ENCODE data around the gene ARRDC3. TPM values are rescaled to one million over a fixed set of nuclear protein-coding genes. Genes with fewer than 3 reads are reported as not detected.

The ARRDC3 gene
- total and polyA plus RNA-seq, 2 donors (not counting 3 experiments of a cell fraction or from before 2014, with no cell fraction given) = 12.4 to 43.1 TPM

DNA sequence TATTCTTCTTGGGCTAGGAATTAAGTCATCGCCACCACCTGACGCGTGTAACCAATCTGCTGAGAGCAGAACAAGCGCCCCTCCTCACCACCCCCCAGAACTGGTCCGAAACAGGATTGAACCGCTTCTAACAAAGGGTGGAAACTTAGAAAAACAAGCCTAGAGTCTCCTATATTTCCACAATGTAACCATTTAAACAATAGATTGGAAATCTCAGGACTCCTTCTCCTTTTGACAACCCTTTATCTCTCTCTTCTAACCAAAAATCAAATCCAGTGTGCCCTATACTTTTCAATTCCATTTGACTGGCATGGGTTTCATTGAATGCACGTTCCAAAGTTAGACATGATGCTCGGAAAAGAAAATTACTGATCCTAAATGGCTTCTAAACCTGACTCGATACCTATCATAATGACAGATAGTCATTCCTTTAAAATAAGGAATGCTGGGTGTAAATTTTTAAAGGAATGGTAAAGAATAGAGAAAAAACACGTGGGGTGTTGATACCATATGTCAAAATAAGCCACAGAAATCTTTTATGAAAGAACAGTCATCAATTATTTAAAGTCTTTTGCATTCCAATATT, 1.2 kb downstream of the ARRDC3 start:
- CTCF ChIA-PET = interaction anchor here (3.8 to 6.6 kb wide), 4 partner anchors 38 to 515 kb away, joined by 121 to 216 read pairs (median 152); no protein-coding TSS in a partner anchor

More for the DNA sequence above, 1.2 kb downstream of the ARRDC3 start:
- Histone ChIP-seq H3K9ac (replicated peaks; ENCODE audit: extremely low read depth, insufficient read depth, low read length) (peak overlapping the region; percentile 99), H3K4me3 (replicated peaks in 1 of 3; ENCODE audit: insufficient read depth in 1 of 3, low read depth in 1 of 3, low read length in 3 of 3) (peak overlapping the region; percentile 89 to 99 (median 90)), H3K9me1 (replicated peaks; ENCODE audit: control insufficient read depth, extremely low read depth, insufficient read depth, low read length) (no peaks in the 10 kb centered on the region), H2AFZ (ENCODE audit: low read depth, low read length) (peak overlapping the region; percentile 18), H3K4me2 (ENCODE audit: insufficient read depth, low read length) (peak overlapping the region; percentile 97), H3K4me1 (ENCODE audit: control insufficient read depth, extremely low read depth, insufficient read depth, low read length) (peaks cover 21% of the 10 kb centered on the region), H3K9me3 (replicated peaks; ENCODE audit: control insufficient read depth, insufficient read depth, low read length) (no peaks in the 10 kb centered on the region), H3K79me2 (ENCODE audit: control insufficient read depth, insufficient read depth, low read length) (peaks cover 49% of the 10 kb centered on the region), H3K27ac (ENCODE audit: insufficient read depth, low read depth, low read length) (peak overlapping the region; percentile 96), H3K27me3 (ENCODE audit: control insufficient read depth in 2 of 2, insufficient read depth in 2 of 2, low read length in 2 of 2) (no peaks in the 10 kb centered on the region), H4K20me1 (replicated peaks; ENCODE audit: control insufficient read depth, extremely low read depth, insufficient read depth, low read length) (no peaks in the 10 kb centered on the region), H3K36me3 (ENCODE audit: control insufficient read depth in 2 of 2, extremely low read depth in 1 of 2, insufficient read depth in 2 of 2, low read length in 2 of 2) (peaks cover 0 to 7% of the 10 kb centered on the region in 2 experiments)
- TF ChIP-seq, protein P1, sequence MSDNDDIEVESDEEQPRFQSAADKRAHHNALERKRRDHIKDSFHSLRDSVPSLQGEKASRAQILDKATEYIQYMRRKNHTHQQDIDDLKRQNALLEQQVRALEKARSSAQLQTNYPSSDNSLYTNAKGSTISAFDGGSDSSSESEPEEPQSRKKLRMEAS (IDR thresholded peaks at IDR 0.05; ENCODE audit: insufficient read depth, insufficient read length) = no peak
- TF ChIP-seq GATA2 (IDR thresholded peaks at IDR 0.05; ENCODE audit: insufficient read depth, insufficient read length, low read depth, low read length) (no peak), POLR2AphosphoS5 (IDR thresholded peaks at IDR 0.05; ENCODE audit: insufficient read depth, low read depth, low read length) (peak; percentile 34), MYC (IDR thresholded peaks at IDR 0.05; ENCODE audit: low read depth, low read length) (no peak), FOS (IDR thresholded peaks at IDR 0.05; ENCODE audit: borderline replicate concordance, insufficient read depth, low read length) (peak; percentile 6), POLR2A (IDR thresholded peaks at IDR 0.05; ENCODE audit: low read depth, low read length) (peak; percentile 70), JUN (IDR thresholded peaks at IDR 0.05; ENCODE audit: borderline replicate concordance, insufficient read depth, insufficient read length, low read depth) (peak; percentile 14), EZH2 (IDR thresholded peaks at IDR 0.05; ENCODE audit: borderline replicate concordance, low read depth, low read length, severe bottlenecking) (no peak)
- TF ChIP-seq, protein P2, sequence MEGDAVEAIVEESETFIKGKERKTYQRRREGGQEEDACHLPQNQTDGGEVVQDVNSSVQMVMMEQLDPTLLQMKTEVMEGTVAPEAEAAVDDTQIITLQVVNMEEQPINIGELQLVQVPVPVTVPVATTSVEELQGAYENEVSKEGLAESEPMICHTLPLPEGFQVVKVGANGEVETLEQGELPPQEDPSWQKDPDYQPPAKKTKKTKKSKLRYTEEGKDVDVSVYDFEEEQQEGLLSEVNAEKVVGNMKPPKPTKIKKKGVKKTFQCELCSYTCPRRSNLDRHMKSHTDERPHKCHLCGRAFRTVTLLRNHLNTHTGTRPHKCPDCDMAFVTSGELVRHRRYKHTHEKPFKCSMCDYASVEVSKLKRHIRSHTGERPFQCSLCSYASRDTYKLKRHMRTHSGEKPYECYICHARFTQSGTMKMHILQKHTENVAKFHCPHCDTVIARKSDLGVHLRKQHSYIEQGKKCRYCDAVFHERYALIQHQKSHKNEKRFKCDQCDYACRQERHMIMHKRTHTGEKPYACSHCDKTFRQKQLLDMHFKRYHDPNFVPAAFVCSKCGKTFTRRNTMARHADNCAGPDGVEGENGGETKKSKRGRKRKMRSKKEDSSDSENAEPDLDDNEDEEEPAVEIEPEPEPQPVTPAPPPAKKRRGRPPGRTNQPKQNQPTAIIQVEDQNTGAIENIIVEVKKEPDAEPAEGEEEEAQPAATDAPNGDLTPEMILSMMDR (IDR thresholded peaks at IDR 0.05; ENCODE audit: extremely low read depth in 1 of 2, insufficient read depth in 1 of 2, low read depth in 1 of 2, low read length in 2 of 2) = no peak
- FAIRE-seq = peak; percentile 70
- no TSS peak for BruUV-seq (replicated peaks)
- intact Hi-C loops (cut with micrococcal nuclease) (loop anchor here (2.0 kb wide), 1 partner anchor 329 kb away; no protein-coding TSS in a partner anchor), dilution Hi-C loops (cut with MboI; ENCODE audit: extremely low pct_ligation_motif_present, low sequenced_read_pairs) (loop anchor here (5.0 to 25.0 kb wide), 2 partner anchors 100 to 445 kb away; no protein-coding TSS in a partner anchor)
- POLR2A ChIA-PET = interaction anchor here (0.6 to 1.9 kb wide), 4 partner anchors 15 to 255 kb away, joined by 4 to 20 read pairs (median 6); no protein-coding TSS in a partner anchor
- DNase-seq (ENCODE audit: low read depth, low spot score) = peak; percentile 88
